Heart left ventricle (tissue), 16 donors: ENCODE data around the gene VASN. TPM values are rescaled to one million over a fixed set of nuclear protein-coding genes. Genes with fewer than 3 reads are reported as not detected.

Source experiments
- ATAC-seq, 4 donors: fragments of 200-7000 bp; cut with Tn5 transposase; one replicate each; pipeline ENCODE4 v1.9.1; 2020 to 2022; ENCODE audit warnings: moderate library complexity in 4 of 4, mild to moderate bottlenecking in 3 of 4, moderate number of reproducible peaks in 1 of 4
- DNase-seq, 5 donors: peaks; one replicate each; pipeline ENCODE4 v3.0.0-alpha.2; 2020
- H3K27ac ChIP-seq, 12 donors: fragments of 200-600 bp; sonication (generic) in 4 of 12; one replicate each; pipeline versions ENCODE4 v1.5.0 to v1.8.0; 2016 to 2022; ENCODE audit warnings: mild to moderate bottlenecking in 2 of 12
- H3K27me3 ChIP-seq, 9 donors: fragments of 200-600 bp; sonication (generic) in 2 of 9; one replicate each; pipeline versions ENCODE4 v1.5.1 to v1.8.0; 2016 to 2022; ENCODE audit warnings: mild to moderate bottlenecking in 3 of 9
- H3K36me3 ChIP-seq, 9 donors: fragments of 200-600 bp; sonication (generic) in 2 of 9; one replicate each; pipeline versions ENCODE4 v1.5.0 to v1.8.0; 2018 to 2022; ENCODE audit warnings: mild to moderate bottlenecking in 2 of 9
- H3K4me1 ChIP-seq, 12 donors: fragments of 200-600 bp; sonication (generic) in 4 of 12; one replicate each; pipeline versions ENCODE4 v1.5.0 to v1.8.0; 2016 to 2022; ENCODE audit warnings: mild to moderate bottlenecking in 3 of 12
- H3K4me3 ChIP-seq, 12 donors: fragments of 200-600 bp; sonication (generic) in 4 of 12; one replicate each; pipeline versions ENCODE4 v1.5.0 to v1.8.0; 2017 to 2022; ENCODE audit warnings: mild to moderate bottlenecking in 9 of 12, moderate library complexity in 4 of 12
- H3K9me3 ChIP-seq, 12 donors: fragments of 200-600 bp; sonication (generic) in 4 of 12; one replicate each; pipeline versions ENCODE4 v1.5.0 to v1.8.0; 2016 to 2022; ENCODE audit warnings: mild to moderate bottlenecking in 1 of 12
- POLR2A ChIP-seq, 2 donors: fragments of 450-650 bp; IDR thresholded peaks; one replicate each; pipeline ENCODE4 v1.6.1; 2017; ENCODE audit warnings: antibody characterized with exemption in 2 of 2, mild to moderate bottlenecking in 2 of 2, moderate library complexity in 2 of 2
- WGBS, 4 donors: extraction: QIAGEN DNeasy Blood & Tissue Kit in 2 of 4; methylation state at CpG; one replicate each; pipeline versions ENCODE4 v1.1.5 to v1.1.7; 2013 to 2018; 5-methylcytosine and 5-hydroxymethylcytosine counted together
- intact Hi-C, 10 donors: fragments of 100-400 bp; cut with DNase I; formaldehyde crosslinking; loops; one replicate each; pipeline versions ENCODE4 v1.11.1 to v1.14.2; 2022
- polyA plus RNA-seq, 2 donors: library from polyadenylated mRNA; stranded (reverse); fragments of 200-250 nt; gene quantifications; one replicate each; pipeline ENCODE4 v1.2.3, GENCODE V29; 2013
- total RNA-seq, 9 donors: library from RNA; depleted of rRNA in 2 of 9; stranded (reverse); fragments of >200 nt in 2 of 9; fragmentation: NEBNext Ultra II Directional in 3 of 9; extraction: Animal tissue kit (Norgen Biotek cat#: 25700) in 3 of 9; gene quantifications; one replicate each; pipeline versions ENCODE4 v1.1.0 to v1.2.4, GENCODE V29; 2016 to 2023
- TF ChIP-seq, protein P1 (sequence below), 12 donors: fragments of 200-600 bp; sonication (generic) in 4 of 12; IDR thresholded peaks; one replicate each; pipeline versions ENCODE4 v1.5.0 to v1.8.0; 2018 to 2022; ENCODE audit warnings: antibody characterized with exemption in 12 of 12, mild to moderate bottlenecking in 5 of 12
- donor health status: ischemic (EF 13 %, LVEDD 7.1; RV severe dilation, severe dysfunction).
- donor health status: healthy with polysubstance abuse.
- donor health status: DM: no; HTN: yes; CAD: no.
- donor health status: DM: no; HTN: no; CAD: no.
- donor health status: ischemic (EF 25% LVEDD 6.9; RV normal size, moderate dysfunction).
- donor health status: ischemic (EF 25% LVEDD 5.7; RV mildly dilated, moderate dysfunction).
- donor health status: healthy.
- donor health status: DM: yes; HTN: yes; CAD: no.
- donor health status: ischemic (EF 35%, LVEDD 5.7; RV mildly dilated, moderate dysfunction).
- donor health status: nonischemic (EF 11% LVEDD 7.7; RV severe dilation, severe dysfunction).
- donor health status: DM: yes; HTN: yes; CAD: no.
- donor health status: PGD.
- donor health status: ischemic (EF 29% LVEDD 5.4; RV normal size, mild dysfunction).
- donor health status: nonischemic (EF 23%, LVEDD 6.1; RV moderate dilation, normal function).

Gene VASN
- total and polyA plus RNA-seq, 11 donors = 3.8 to 20.0 (median 6.2) TPM

DNA sequence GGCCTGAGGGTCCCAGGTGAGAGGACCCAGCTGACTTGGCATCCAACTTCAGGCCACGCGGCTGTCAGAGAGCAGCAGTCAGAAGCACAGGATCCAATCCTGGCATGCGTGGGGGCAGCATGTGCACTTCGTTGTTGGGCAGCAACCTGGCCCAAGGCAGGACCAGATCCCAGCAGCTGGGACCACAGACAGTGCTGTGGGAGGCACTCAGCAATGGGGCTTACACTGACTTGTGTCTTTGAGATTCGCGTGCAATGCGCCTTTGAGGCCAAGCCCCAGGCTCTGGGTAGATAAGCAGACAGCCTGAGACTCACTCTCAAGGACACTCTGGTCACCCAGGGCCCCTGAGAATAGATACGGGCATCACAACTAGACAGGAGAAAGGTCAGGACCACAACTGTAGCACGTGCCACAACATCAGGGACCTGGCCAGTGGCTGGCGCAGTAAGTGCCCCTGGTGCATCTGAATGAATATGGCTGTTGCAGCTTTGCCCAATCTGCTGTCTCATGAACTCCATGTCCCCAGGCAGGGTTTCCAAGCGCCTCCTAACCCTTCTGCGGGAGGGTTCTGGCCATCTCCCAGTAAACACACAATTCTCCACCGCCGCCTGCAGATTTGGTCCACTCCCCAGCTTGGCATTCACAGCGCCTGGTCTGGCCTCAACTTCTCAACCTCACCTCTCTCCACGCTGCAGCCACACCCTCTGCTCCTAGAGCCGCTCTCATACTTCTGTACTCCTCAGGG lies 23.7 kb upstream of the VASN start:
- TF ChIP-seq, protein P1, sequence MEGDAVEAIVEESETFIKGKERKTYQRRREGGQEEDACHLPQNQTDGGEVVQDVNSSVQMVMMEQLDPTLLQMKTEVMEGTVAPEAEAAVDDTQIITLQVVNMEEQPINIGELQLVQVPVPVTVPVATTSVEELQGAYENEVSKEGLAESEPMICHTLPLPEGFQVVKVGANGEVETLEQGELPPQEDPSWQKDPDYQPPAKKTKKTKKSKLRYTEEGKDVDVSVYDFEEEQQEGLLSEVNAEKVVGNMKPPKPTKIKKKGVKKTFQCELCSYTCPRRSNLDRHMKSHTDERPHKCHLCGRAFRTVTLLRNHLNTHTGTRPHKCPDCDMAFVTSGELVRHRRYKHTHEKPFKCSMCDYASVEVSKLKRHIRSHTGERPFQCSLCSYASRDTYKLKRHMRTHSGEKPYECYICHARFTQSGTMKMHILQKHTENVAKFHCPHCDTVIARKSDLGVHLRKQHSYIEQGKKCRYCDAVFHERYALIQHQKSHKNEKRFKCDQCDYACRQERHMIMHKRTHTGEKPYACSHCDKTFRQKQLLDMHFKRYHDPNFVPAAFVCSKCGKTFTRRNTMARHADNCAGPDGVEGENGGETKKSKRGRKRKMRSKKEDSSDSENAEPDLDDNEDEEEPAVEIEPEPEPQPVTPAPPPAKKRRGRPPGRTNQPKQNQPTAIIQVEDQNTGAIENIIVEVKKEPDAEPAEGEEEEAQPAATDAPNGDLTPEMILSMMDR (IDR thresholded peaks at IDR 0.05) = no peak
- TF ChIP-seq POLR2A (IDR thresholded peaks at IDR 0.05) = no peak
- Histone ChIP-seq H3K27me3 (no peaks in the 10 kb centered on the region), H3K9me3 (no peaks in the 10 kb centered on the region), H3K27ac (peak overlapping the region in 5 of 12 donors; percentile 9 to 42 (median 25)), H3K36me3 (no peaks in the 10 kb centered on the region), H3K4me1 (peaks cover 0 to 52% (median 30%) of the 10 kb centered on the region in 12 donors), H3K4me3 (no peak overlapping the region)
- no peak for DNase-seq
- peak in 2 of 4 donors; percentile 6 to 12 for ATAC-seq
- WGBS, 4 donors = 64 to 70% (median 66%) methylated on average over 12 to 17 of the region's 17 CpGs
- intact Hi-C loops = no loop called here

DNA sequence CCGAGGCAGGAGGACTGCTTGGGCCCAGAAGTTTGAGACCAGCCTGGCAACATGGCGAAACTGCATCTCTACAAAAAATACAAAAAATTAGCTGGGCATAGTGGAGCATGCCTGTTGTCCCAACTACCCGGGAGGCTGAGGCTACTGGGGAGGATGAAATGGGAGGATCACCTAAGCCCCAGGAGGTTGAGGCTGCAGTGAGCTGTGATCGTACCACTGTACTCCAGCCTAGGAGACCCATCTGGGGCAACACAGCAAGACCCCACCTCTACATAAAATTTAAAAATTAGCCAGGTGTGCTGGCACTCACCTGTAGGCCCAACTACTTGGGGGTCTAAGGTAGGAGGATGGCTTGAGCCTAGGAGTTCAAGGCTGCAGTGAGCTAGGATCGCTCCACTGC lies 22.3 kb upstream of the VASN start:
- Histone ChIP-seq H3K36me3 (peaks cover 0 to 5% (median 0%) of the 10 kb centered on the region in 9 donors), H3K27ac (no peak overlapping the region), H3K27me3 (no peaks in the 10 kb centered on the region), H3K4me1 (peaks cover 0 to 43% (median 22%) of the 10 kb centered on the region in 12 donors), H3K9me3 (no peaks in the 10 kb centered on the region), H3K4me3 (no peak overlapping the region)
- DNase-seq (no peak), ATAC-seq (no peak)
- intact Hi-C loops = no loop called here
- TF ChIP-seq POLR2A (IDR thresholded peaks at IDR 0.05) = no peak
- TF ChIP-seq, protein P1 (IDR thresholded peaks at IDR 0.05) = no peak
- WGBS, 4 donors = 91 to 96% (median 94%) methylated on average over 5 of the region's 5 CpGs

DNA sequence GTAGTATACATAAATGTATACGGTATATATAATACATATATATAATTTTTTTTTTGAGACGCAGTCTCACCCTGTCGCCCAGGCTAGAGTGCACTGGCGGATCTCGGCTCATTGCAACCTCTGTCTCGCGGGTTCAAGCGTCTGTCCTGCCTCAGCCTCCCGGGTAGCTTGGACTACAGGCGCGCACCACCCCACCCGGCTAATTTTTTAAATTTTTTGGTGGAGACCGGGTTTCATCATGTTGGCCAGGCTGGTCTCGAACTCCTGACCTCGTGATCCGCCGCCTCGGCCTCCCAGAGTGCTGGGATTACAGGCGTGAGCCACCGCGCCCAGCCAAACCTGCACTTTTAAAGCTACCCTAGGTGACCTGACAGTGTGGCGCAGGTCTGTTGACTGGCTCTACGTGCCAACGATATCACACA lies 21.3 kb upstream of the VASN start:
- H3K27ac ChIP-seq = peak overlapping the region in 11 of 12 donors; percentile 67 to 90 (median 86)
- peak overlapping the region; percentile 60 to 100 (median 82) for H3K4me3 ChIP-seq
- DNase-seq = no peak
- TF ChIP-seq, protein P1 (IDR thresholded peaks at IDR 0.05) = no peak
- TF ChIP-seq POLR2A (IDR thresholded peaks at IDR 0.05) = no peak
- no peaks in the 10 kb centered on the region for H3K27me3 ChIP-seq
- intact Hi-C loops = no loop called here
- no peaks in the 10 kb centered on the region for H3K9me3 ChIP-seq
- 33 to 59% (median 38%) methylated on average over 15 to 24 of the region's 24 CpGs for WGBS, 4 donors
- peaks cover 0 to 14% (median 0%) of the 10 kb centered on the region in 9 donors for H3K36me3 ChIP-seq
- no peak for ATAC-seq
- peaks cover 0 to 43% (median 22%) of the 10 kb centered on the region in 12 donors for H3K4me1 ChIP-seq

DNA sequence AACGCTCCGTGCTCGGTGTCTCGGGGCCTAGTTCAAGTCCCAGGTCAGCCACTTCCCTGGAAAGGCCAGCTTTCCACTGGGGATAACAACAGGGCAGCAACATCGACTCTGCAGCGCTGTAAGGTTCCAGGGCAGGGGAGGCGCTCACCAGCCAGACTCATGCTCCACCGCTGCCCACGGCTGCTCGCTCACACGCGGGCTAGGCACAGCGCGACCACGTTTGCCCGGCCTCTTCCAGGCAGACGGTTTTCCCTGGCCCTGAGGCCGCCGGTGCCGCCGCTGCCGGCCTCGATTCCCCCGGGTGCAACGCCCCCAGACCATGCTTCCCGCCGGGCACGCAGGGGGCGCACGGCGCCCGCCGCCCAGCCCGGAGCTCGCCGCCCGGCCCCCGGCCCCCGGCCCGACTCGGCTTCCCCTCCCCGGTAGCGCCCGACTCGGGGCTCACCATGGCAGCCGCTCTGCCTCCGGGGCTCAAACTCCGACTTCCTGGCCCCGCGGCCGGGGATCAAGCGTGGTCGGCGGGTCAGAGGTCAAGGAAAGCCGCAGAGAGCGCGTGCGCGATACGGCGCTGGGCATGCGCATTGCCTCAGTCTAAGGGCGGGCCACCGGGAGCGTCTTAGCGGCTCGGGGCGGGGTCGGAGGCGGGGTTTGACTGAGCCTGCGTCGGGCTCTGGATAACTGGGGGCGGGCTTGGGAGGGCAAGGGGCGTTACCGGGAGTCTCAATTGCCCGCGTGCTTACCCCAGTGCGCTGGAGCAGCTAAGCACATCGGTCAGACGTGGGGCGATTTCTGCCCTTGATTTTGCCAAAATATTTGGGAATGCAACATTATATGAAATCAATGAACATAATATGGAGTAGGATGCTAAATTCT lies 20.6 kb upstream of the VASN start, which contains the start of gene PAM16:
TSS of gene PAM16 (minus strand) at position 535 of the 873 bp plus-strand sequence. CDS start at position 448, 87 bp downstream.
- Histone ChIP-seq H3K36me3 (peaks cover 0 to 18% (median 0%) of the 10 kb centered on the region in 9 donors), H3K9me3 (no peaks in the 10 kb centered on the region), H3K27ac (peak within 1 kb of the TSS; percentile 34 to 90 (median 86)), H3K27me3 (no peaks in the 10 kb centered on the region), H3K4me3 (peak within 1 kb of the TSS; percentile 60 to 100 (median 82)), H3K4me1 (peaks cover 0 to 41% (median 22%) of the 10 kb centered on the region in 12 donors)
- DNase-seq (peak; percentile 97 to 99 (median 98)), ATAC-seq (peak; percentile 93 to 98 (median 94))
- TF ChIP-seq, protein P1 (IDR thresholded peaks at IDR 0.05) = peak in 5 of 12 donors; percentile 3 to 24 (median 17)
- TF ChIP-seq POLR2A (IDR thresholded peaks at IDR 0.05) = peak in 1 of 2 donors; percentile 73
- 0 to 1% (median 1%) methylated on average over 10 to 81 of the region's 81 CpGs for WGBS, 4 donors
- intact Hi-C loops = no loop called here
